HG03039 (cell line): ENCODE data around the gene PRKCA.

Experiments used
- ATAC-seq: cut with Tn5 transposase; IDR thresholded peaks from one replicate; pipeline ENCODE4 v1.9.1; 2021; ENCODE audit warnings: mild to moderate bottlenecking, moderate library complexity; ENCODE audit not compliant: unreplicated experiment

Gene PRKCA

DNA sequence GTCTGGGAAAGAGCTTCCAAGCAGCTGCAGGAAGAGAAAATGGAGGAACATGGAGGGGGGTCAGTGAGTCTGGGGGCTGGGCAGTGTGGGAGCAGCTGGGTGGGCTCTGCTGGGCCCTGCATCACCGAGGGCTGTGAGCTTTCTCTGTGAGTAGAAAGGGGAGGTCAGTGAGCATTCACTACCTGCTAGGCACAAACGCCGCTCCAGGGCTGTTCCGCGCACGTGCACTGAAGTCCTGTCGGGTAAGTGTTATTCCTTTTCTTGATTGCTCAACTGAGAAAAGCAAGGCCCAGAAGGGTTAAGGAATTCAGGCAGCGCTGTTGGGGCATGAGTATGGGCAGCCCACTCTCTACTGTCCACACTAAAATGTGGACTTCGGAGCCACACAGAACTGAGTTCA lies 537.2 kb downstream of the PRKCA start:
- ATAC-seq, result no peak

DNA sequence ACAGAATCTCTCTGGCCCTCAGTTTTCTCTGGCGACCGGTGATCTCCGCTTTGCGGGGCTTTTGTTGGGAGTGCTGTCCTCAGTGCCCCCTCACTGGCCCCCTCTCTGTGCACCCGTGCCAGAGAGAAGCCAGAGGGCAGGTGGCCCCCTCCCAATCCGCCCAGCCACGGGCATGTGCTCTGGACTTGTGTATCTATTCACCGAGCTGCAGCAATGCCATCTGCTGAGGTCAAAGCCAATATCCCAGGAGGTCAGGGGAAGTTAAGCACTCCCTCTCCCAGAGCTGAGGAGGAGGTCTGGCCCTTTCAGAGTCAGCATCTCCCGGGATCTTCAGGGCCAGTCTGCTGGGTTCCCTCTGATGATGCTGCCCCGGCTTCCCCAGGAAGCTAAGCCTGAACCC lies 537.6 kb downstream of the PRKCA start:
- no peak for ATAC-seq

DNA sequence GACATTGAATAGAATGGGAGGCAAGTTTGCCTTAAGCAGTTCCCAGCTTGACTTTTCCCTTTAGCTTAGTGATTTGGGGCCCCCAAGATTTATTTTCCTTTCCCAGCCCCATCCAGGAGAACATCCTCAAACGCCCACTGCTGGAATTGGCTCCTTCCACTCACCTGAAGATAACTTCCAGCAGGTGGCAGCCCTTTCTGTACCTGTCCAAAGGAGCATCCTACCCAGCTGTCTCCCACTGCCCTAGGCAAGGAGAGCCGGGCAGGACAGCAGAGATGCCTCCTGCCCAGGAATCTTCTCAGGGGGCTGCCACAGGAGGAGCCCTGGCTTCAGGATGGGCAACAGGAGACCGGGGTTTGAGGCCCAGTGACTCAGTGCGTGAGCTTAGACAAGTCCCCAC lies 538.9 kb downstream of the PRKCA start:
- ATAC-seq, result no peak

DNA sequence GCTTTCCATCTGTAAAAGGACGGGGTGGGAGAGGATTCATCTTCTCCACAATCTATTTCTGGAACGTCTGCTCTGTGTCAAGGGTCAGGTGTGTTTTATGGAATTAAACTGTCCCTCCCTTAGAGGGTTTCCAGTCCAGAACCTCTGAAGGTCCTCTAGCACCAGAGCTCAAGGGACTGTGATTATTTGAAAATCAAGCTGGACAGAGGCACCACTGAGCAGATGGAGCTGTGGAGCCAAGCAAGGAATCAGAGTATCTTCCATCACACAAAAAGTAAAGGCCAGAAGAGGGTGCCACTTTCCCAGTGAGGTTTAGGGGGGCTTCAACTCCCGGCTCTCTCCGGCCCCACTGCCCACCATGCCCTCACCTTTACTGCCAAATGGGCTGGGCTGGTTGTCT lies 539.3 kb downstream of the PRKCA start:
- no peak for ATAC-seq

DNA sequence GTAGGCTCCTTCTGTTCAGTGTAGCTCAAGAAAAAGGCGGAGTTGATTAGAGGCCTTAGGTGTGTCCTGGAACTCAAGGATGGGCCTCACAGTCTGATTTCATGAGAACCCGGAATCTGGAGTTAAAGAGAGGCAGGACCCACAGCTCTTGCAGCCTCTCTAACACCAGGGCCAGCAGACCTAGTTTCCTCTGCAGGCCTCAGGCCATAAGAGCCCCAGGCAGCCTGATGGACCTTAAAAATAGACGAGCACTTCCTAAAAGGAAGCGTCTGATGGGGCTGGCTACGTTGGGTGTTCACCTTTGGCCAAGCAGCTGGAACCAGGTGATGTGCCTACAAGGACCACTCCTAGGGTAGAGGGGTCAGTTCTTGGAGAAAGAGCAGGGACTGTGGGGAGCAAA lies 540.1 kb downstream of the PRKCA start:
- no peak for ATAC-seq

DNA sequence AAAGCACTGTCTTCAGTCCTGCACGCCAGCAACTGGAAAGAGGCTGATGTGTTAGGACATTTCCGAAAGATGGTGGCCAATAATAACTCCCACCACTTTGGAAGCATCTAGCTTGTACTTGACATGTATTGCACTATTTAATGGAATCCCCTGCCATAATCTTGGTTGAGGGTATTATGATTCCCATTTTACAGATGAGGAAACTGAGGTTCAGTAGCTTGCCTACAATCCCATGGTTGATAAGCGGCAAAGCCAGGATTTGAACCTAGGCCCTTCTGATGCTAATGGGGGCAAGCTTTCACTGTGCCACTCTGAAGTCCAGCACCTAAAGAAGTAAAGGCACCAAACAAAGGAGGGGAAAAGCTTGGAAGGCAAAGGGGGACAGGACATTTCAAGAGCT lies 540.5 kb downstream of the PRKCA start:
- ATAC-seq, result no peak

DNA sequence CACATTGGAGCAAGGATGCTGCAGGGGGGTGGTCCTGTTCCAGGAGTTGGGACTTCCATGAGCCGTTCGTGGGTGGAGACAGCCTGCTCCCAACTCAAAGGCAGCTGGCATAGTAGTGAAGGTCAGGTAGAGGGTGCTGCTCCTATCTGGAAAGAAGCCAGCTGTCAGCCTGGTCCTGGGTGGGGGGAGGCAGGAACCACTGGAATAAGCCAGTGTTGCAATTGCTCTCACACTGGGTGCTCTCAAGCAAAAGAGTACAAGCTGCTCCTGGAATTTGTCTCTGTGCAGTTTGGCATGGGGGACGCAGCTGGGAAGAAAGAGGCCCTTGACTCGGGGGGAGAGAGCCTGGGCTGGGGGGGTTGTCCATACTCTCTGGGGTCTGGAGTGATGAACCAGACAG lies 541.2 kb downstream of the PRKCA start:
- no peak for ATAC-seq

DNA sequence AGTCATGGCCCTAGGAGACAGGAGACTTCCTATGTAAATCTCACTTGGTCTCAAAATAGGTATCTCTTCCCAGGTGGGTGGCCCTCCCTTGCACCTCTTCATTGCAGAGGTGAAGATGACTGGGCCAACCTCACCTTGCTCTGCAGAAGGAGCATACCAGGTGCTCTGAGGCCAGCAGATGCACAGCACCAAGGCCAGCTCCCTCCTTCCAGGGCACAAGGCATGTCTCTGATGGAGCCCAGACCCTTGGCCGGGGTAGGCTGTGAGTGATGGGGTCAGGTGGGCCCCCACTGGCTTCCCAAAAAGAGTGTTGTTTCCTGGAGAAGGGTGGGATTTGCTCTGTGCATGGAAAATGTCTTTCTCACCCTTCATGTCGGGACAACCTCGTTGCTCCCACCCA lies 545.3 kb downstream of the PRKCA start:
- ATAC-seq, result no peak

DNA sequence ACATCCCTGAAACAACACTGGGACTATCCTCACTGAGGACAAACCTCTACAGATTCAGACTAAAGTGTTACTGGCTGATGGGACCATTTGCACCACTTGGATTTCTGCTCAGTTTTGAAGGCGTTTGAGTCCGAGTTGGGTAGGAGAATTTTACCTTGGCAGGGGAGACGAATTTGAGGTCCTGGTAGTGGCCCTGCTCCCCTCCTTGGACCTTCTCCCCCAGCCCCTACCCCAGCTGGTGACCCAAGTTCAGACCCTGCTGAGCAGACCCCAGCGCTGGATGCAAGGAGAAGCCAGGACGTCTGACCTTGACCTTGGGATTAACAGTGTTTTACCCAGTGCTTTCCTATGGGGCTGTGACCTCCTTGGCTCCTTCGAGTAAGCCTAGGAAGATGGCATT lies 546.1 kb downstream of the PRKCA start:
- no peak for ATAC-seq

DNA sequence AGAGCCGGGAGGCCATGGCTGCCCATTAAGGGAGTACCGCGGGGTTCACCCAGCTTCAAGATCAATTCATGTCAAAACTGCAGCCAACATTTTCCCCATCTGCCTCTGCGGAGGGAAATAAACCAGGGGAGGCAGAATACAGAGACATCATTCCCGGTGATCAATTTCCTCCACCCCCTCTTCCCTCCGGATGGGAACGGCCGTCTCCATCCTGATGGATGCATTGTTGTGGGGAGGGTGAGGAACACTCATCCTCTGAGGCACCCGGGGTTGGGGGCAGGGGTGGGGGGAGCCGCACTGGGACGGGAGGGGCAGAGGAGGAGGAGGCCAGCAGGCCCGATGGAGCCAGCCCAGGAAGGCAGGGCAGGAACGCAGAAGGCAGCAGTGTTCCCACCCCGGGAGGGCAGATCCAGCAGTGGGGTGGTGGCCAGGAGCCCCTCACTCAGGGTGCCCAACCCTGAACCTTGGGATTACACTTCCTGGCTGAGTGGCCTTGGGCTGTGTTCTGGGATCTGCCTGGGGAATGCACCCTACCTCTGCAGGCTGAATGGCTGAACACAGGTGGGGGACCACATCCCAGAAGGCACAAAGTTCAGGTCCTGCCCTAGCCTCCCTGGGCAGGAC lies 546.7 kb downstream of the PRKCA start:
- ATAC-seq, result no peak

DNA sequence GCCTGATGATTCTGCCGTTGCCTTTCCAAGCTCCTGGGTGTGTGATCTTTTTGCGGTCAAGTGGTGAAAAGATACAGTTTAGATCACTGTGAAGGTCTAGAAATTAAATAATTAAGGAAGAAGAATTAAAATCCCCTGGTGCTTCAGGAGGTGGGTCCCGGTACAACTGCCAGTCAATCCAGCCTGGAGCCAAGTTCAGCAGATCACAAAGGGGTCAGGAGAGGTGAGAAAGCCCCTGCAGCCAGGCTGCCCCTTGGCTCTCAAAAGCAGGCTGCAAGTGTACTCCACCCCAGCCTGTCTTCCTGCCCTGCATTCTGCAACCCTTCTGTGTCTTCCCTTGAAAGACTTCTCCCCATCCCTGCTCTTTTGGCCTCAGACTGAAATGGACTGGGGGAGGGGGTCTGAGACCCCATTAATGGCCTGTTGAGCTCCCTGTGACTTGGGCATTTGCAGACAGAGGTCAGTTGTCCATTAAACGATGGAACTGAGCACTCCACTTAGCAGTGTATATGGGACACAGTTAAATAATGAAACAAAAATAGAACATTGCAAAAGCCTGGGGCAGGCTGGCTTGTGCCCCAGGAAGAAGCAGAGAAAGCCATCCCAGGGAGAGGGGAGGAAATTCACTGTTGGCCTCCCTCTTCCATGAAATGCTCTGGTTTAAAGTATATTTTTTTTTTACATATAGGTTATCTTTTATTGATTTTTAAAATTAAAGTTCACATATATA lies 547.6 kb downstream of the PRKCA start:
- no peak for ATAC-seq

DNA sequence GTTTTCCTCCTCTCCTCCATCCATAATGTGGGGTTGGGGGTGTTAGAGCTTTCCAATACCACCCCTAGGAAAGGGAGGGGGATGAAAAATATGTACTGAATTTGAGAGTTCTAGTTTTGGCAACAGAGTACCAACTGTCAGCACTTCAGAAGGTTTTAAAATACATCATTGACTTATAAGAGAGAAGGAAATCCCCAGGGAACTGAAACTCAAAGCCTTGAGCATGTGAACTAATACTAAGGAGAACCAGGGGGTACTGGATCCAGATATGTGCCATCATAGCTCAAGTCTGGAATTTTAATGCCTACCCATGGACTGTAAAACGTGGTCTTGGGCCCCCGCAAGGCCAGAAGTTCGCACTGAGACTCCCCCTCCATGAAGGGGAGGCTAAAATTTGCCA lies 548.3 kb downstream of the PRKCA start:
- ATAC-seq, result no peak

DNA sequence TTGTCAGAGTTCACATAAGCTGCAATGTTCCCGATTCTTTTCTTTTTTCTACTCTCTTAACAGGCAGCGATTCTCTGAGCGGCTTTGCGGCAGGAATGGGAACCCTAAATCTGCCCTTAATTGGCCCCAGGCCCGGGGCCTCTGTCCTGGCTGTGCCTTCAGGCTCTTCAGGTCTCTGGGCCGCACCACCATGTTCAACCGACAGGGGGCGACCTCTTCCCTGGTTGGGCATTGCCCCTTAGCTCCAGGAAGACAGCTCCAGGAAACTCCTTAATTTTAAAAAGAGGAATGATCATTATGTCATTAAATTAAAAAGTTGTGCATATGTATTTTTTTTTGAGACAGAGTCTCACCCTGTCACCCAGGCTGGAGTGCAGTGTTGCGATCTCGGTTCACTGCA lies 552.8 kb downstream of the PRKCA start:
- no peak for ATAC-seq

DNA sequence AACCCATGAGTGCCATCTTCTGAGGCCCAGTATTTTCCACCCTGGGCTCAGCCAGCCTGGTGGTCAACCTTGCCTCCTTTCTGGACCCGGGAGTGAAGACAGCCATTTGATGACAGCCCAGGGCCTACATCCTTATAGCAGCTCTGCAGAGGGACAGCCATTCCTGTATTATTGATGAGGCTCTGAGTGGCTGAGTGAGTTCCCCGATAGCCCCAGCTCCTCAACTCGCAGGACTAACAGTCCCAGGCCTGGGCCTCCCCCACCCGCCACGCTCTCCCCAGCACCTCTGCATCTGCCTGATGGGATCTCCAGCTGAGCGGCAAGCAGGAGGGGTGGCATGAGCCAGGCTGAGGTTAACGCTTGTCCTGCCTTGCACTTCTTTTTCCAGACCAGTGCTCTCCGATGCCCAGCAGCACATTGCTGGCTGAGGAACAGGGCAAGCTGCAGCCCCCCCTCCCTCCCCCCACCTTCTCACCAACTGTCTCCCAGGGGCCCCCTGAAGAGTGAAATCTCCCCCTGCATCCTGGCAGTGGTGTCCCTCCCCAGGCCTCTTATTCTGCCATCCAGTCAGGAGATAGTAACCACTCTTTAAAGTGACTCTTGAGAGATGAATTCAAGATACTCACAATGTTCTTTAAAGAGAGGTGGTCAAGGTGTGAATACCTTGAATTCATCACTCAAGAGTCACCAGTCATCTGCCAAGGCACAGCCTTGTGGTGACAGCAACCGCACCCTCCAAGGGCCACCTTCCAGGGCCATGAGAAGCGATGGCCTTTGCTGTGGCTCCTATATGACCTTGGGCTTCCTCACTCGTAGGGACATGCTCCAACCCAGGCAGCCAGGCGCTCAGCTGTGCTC lies 556.0 kb downstream of the PRKCA start:
- ATAC-seq, result no peak

DNA sequence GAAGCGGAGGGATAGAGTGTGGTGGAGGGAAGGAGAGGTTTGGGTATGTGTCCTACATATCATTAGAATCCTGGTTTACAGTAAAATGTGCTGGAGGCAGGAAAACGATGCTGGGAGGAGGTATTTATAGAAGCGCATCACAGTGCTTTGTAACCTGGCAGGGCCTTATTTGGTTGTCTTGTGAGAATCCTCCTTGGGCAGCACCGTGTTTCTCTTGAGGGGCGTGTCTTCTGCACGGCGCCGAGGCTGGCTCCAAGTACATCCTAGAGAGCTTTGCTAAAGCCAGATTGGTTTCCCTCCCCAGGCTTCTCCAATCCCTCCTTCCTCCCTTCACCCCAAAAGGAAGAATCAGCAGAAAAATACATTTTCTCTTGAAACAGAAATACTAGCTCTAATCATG lies 556.9 kb downstream of the PRKCA start:
- no peak for ATAC-seq

DNA sequence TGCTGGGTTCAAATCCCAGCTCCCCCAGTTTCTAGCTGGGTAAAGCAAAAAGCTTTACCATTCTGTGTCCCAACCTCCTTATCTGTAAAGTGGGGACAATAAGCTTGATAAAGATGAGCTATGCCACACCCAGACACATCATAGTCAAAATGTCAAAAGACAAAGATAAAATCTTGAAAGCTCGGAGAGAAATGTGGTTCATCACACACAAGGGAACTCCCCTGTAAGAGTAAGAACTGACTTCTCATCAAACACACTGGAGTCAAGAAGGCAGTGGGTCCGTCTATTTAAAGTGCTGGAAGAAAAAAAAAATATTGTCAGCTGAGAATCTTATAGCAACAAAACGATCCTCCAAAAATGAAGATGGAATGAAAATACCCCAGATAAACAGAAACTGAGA lies 557.8 kb downstream of the PRKCA start:
- ATAC-seq, result no peak
